Measurements from ENCODE around the gene DAAM2. TPM values are rescaled to one million over a fixed set of nuclear protein-coding genes. Genes with fewer than 3 reads are reported as not detected.
A peak's percentile ranks its signal among the peaks of the same experiment; 100 is the strongest.

Gene DAAM2
- total and polyA plus RNA-seq, 4 donors, result 1.9 to 17.0 (median 4.4) TPM

DNA sequence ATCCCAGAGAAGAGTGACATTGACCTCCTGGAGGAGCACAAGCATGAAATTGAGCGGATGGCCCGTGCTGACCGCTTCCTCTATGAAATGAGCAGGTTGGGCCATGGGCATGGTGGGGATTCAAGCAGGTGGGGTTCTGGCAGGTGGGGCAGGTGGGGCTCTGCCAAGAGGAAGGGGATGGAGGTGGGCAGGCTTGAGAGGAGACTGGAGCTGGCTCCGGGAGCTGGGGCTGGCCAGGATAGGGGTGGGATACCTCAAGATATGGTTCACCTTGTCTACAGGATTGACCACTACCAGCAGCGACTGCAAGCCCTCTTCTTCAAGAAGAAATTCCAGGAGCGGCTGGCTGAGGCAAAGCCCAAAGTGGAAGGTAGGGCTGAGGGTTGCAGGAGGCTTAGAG is 99.2 kb downstream of the DAAM2 start:
- Histone ChIP-seq H3K36me3 (ENCODE audit: control insufficient read depth in 4 of 4, insufficient read depth in 3 of 4, low read depth in 1 of 4, low read length in 3 of 4) (no peaks in the 10 kb centered on the region), H3K4me1 (ENCODE audit: control insufficient read depth in 4 of 4, insufficient read depth in 4 of 4, low read length in 3 of 4) (no peaks in the 10 kb centered on the region), H3K4me3 (ENCODE audit: low read depth in 1 of 3, low read length in 3 of 3) (no peak overlapping the region), H3K27ac (ENCODE audit: low read depth in 1 of 2, low read length in 2 of 2) (no peak overlapping the region), H3K9ac (ENCODE audit: low read depth in 1 of 2, low read length in 2 of 2) (no peak overlapping the region), H3K27me3 (ENCODE audit: control insufficient read depth in 4 of 4, insufficient read depth in 4 of 4, low read length in 3 of 4) (no peaks in the 10 kb centered on the region), H3K9me3 (ENCODE audit: control insufficient read depth in 4 of 4, low read length in 3 of 4) (no peaks in the 10 kb centered on the region)
- no peak for DNase-seq (ENCODE audit: low spot score)
- TF ChIP-seq NR2F2 (IDR thresholded peaks at IDR 0.05) (no peak), RXRA (IDR thresholded peaks at IDR 0.05) (no peak), EGR1 (IDR thresholded peaks at IDR 0.05; ENCODE audit: low read depth in 2 of 2) (no peak), JUND (IDR thresholded peaks at IDR 0.05) (no peak)
- 95% methylated on average over 6 of the region's 6 CpGs for WGBS

DNA sequence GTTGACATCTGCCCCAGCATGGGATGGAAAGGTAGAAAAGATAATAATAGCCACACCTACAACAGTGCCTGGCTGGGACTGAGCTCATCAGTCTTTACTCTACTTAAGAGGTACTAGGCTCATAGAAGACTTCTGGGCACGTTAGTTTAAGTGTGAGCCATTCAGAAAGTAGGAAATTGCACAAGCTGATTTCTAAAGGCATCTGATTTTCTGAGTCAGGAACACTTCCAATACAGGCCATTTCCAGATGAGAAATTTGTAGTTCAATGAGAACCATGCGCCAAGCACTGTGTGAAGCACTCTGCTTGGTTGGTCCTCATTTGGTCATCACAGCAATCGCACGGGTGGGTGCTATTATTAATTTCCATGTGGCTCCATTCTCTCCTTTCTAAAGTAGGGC is 99.8 kb downstream of the DAAM2 start:
- Histone ChIP-seq H3K4me3 (ENCODE audit: low read depth in 1 of 3, low read length in 3 of 3) (no peak overlapping the region), H3K27ac (ENCODE audit: low read depth in 1 of 2, low read length in 2 of 2) (no peak overlapping the region), H3K36me3 (ENCODE audit: control insufficient read depth in 4 of 4, insufficient read depth in 3 of 4, low read depth in 1 of 4, low read length in 3 of 4) (no peaks in the 10 kb centered on the region), H3K9me3 (ENCODE audit: control insufficient read depth in 4 of 4, low read length in 3 of 4) (no peaks in the 10 kb centered on the region), H3K9ac (ENCODE audit: low read depth in 1 of 2, low read length in 2 of 2) (no peak overlapping the region), H3K4me1 (ENCODE audit: control insufficient read depth in 4 of 4, insufficient read depth in 4 of 4, low read length in 3 of 4) (no peaks in the 10 kb centered on the region), H3K27me3 (ENCODE audit: control insufficient read depth in 4 of 4, insufficient read depth in 4 of 4, low read length in 3 of 4) (no peaks in the 10 kb centered on the region)
- no peak for DNase-seq (ENCODE audit: low spot score)
- TF ChIP-seq FOXA2 (IDR thresholded peaks at IDR 0.05), result no peak
- no peak for TF ChIP-seq NR2F2 (IDR thresholded peaks at IDR 0.05)
- TF ChIP-seq, protein P1, sequence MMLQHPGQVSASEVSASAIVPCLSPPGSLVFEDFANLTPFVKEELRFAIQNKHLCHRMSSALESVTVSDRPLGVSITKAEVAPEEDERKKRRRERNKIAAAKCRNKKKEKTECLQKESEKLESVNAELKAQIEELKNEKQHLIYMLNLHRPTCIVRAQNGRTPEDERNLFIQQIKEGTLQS (IDR thresholded peaks at IDR 0.05), result no peak
- no peak for TF ChIP-seq RXRA (IDR thresholded peaks at IDR 0.05)
- TF ChIP-seq, protein P2, sequence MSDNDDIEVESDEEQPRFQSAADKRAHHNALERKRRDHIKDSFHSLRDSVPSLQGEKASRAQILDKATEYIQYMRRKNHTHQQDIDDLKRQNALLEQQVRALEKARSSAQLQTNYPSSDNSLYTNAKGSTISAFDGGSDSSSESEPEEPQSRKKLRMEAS (IDR thresholded peaks at IDR 0.05), result no peak
- no peak for TF ChIP-seq JUND (IDR thresholded peaks at IDR 0.05)
- TF ChIP-seq TAF1 (conservative IDR thresholded peaks at IDR 0.05), result no peak
- TF ChIP-seq RAD21 (IDR thresholded peaks at IDR 0.05), result no peak
- WGBS, result 58% methylated on average over 4 of the region's 4 CpGs

DNA sequence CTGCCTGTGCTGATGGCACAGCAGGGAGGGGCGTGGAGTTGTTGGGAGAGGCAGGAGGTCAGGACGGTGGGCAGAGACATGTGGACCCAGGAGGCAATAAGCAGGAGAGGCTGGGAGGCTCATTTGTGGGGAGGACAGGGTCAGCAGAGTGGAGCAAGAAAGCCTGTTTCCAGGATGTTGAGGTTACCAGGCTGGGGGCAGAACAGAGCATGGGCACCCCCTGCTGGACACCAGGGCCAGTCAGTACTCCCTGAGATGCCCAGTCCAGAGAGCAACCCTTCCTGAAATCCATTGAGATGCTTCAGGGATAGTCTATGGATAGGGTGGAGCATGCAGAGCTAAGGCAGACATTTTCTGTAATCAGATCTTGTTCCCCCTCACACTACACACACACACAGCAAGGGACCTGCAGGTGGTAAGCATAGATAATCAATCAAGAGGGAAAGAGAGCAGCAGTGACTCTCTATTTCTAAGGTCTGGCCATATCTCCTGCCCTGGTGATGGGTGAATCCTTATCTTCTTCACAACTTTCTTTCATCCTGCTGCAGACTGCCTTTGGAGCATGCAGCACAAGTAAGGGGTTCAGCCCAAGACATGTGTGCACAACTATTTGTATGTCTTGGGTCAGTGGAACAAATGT is 100.4 kb downstream of the DAAM2 start:
- H3K4me3 ChIP-seq (ENCODE audit: low read depth in 1 of 3, low read length in 3 of 3), result no peak overlapping the region
- no peak overlapping the region for H3K27ac ChIP-seq (ENCODE audit: low read depth in 1 of 2, low read length in 2 of 2)
- no peak overlapping the region for H3K9ac ChIP-seq (ENCODE audit: low read depth in 1 of 2, low read length in 2 of 2)
- no peaks in the 10 kb centered on the region for H3K36me3 ChIP-seq (ENCODE audit: control insufficient read depth in 4 of 4, insufficient read depth in 3 of 4, low read depth in 1 of 4, low read length in 3 of 4)
- 71% methylated on average over 2 of the region's 2 CpGs for WGBS
- DNase-seq (ENCODE audit: low spot score), result peak; percentile 60
- no peaks in the 10 kb centered on the region for H3K4me1 ChIP-seq (ENCODE audit: control insufficient read depth in 4 of 4, insufficient read depth in 4 of 4, low read length in 3 of 4)
- no peaks in the 10 kb centered on the region for H3K27me3 ChIP-seq (ENCODE audit: control insufficient read depth in 4 of 4, insufficient read depth in 4 of 4, low read length in 3 of 4)
- TF ChIP-seq HNF4G (IDR thresholded peaks at IDR 0.05) (no peak), RAD21 (IDR thresholded peaks at IDR 0.05) (peak; percentile 88 to 94), HNF4A (conservative IDR thresholded peaks at IDR 0.05) (peak in 1 of 2 donors; percentile 28), RXRA (IDR thresholded peaks at IDR 0.05) (no peak)
- TF ChIP-seq, protein P3, sequence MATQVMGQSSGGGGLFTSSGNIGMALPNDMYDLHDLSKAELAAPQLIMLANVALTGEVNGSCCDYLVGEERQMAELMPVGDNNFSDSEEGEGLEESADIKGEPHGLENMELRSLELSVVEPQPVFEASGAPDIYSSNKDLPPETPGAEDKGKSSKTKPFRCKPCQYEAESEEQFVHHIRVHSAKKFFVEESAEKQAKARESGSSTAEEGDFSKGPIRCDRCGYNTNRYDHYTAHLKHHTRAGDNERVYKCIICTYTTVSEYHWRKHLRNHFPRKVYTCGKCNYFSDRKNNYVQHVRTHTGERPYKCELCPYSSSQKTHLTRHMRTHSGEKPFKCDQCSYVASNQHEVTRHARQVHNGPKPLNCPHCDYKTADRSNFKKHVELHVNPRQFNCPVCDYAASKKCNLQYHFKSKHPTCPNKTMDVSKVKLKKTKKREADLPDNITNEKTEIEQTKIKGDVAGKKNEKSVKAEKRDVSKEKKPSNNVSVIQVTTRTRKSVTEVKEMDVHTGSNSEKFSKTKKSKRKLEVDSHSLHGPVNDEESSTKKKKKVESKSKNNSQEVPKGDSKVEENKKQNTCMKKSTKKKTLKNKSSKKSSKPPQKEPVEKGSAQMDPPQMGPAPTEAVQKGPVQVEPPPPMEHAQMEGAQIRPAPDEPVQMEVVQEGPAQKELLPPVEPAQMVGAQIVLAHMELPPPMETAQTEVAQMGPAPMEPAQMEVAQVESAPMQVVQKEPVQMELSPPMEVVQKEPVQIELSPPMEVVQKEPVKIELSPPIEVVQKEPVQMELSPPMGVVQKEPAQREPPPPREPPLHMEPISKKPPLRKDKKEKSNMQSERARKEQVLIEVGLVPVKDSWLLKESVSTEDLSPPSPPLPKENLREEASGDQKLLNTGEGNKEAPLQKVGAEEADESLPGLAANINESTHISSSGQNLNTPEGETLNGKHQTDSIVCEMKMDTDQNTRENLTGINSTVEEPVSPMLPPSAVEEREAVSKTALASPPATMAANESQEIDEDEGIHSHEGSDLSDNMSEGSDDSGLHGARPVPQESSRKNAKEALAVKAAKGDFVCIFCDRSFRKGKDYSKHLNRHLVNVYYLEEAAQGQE (IDR thresholded peaks at IDR 0.05), result no peak
- TF ChIP-seq, protein P4, sequence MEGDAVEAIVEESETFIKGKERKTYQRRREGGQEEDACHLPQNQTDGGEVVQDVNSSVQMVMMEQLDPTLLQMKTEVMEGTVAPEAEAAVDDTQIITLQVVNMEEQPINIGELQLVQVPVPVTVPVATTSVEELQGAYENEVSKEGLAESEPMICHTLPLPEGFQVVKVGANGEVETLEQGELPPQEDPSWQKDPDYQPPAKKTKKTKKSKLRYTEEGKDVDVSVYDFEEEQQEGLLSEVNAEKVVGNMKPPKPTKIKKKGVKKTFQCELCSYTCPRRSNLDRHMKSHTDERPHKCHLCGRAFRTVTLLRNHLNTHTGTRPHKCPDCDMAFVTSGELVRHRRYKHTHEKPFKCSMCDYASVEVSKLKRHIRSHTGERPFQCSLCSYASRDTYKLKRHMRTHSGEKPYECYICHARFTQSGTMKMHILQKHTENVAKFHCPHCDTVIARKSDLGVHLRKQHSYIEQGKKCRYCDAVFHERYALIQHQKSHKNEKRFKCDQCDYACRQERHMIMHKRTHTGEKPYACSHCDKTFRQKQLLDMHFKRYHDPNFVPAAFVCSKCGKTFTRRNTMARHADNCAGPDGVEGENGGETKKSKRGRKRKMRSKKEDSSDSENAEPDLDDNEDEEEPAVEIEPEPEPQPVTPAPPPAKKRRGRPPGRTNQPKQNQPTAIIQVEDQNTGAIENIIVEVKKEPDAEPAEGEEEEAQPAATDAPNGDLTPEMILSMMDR (IDR thresholded peaks at IDR 0.05; ENCODE audit: low read depth, low read length, missing input control), result peak; percentile 67
- no peaks in the 10 kb centered on the region for H3K9me3 ChIP-seq (ENCODE audit: control insufficient read depth in 4 of 4, low read length in 3 of 4)

Data from liver (tissue), 9 donors.